Fibroblast of lung (primary cell): ENCODE results near the gene JMJD4. TPM values are rescaled to one million over a fixed set of nuclear protein-coding genes. Genes with fewer than 3 reads are reported as not detected.

Source experiments
- DNase-seq, 2 donors: peaks; one replicate each; pipeline versions ENCODE4 v3.0.0 to v3.0.0-alpha.2; 2010; ENCODE audit warnings: low read depth in 2 of 2
- H2AFZ ChIP-seq: 2 replicates; pipeline ENCODE4 v1.5.1; 2012; ENCODE audit warnings: low read length, control low read depth, inconsistent platforms
- H3K27ac ChIP-seq: 2 replicates; pipeline ENCODE4 v1.5.1; 2011; ENCODE audit warnings: low read length, control low read depth; ENCODE audit not compliant: insufficient read depth
- H3K27me3 ChIP-seq: 2 replicates; pipeline ENCODE4 v1.5.1; 2011; ENCODE audit warnings: mild to moderate bottlenecking, low read length; ENCODE audit not compliant: control insufficient read depth, insufficient read depth
- H3K36me3 ChIP-seq: 2 replicates; pipeline ENCODE4 v1.5.1; 2011; ENCODE audit warnings: low read length; ENCODE audit not compliant: control insufficient read depth, insufficient read depth
- H3K4me1 ChIP-seq: 2 replicates; pipeline ENCODE4 v1.5.1; 2011; ENCODE audit warnings: low read length; ENCODE audit not compliant: control insufficient read depth, insufficient read depth; ENCODE audit errors: extremely low read depth
- H3K4me2 ChIP-seq: 2 replicates; pipeline ENCODE4 v1.5.1; 2011; ENCODE audit warnings: low read length, control low read depth; ENCODE audit not compliant: insufficient read depth; ENCODE audit errors: extremely low read depth
- H3K4me3 ChIP-seq, 4 experiments: fragments of 200-600 bp in 1 of 4; sonication (generic) in 1 of 4; replicated peaks in 1 of 4; 2 replicates each; pipeline ENCODE4 v1.5.1; 2011 to 2016; ENCODE audit warnings: low read length in 4 of 4, low read depth in 3 of 4, mild to moderate bottlenecking in 3 of 4, control low read depth in 2 of 4, inconsistent platforms in 1 of 4, mixed read lengths in 1 of 4; ENCODE audit not compliant: insufficient read depth in 1 of 4; ENCODE audit errors: control extremely low read depth in 1 of 4
- H3K79me2 ChIP-seq: 2 replicates; pipeline ENCODE4 v1.5.1; 2012; ENCODE audit warnings: mild to moderate bottlenecking, low read length, inconsistent platforms; ENCODE audit not compliant: control insufficient read depth, insufficient read depth
- H3K9ac ChIP-seq: 2 replicates; pipeline ENCODE4 v1.5.1; 2011; ENCODE audit warnings: mild to moderate bottlenecking, low read length, control low read depth; ENCODE audit not compliant: insufficient read depth
- H3K9me3 ChIP-seq: 2 replicates; pipeline ENCODE4 v1.5.1; 2012; ENCODE audit warnings: low read depth, low read length; ENCODE audit not compliant: control insufficient read depth, insufficient read depth
- H4K20me1 ChIP-seq: 2 replicates; pipeline ENCODE4 v1.5.1; 2011; ENCODE audit warnings: low read length; ENCODE audit not compliant: control insufficient read depth, insufficient read depth; ENCODE audit errors: extremely low read depth
- CTCF ChIP-seq, 2 donors: IDR thresholded peaks in 1 of 2; conservative IDR thresholded peaks in 1 of 2; 1 replicate in 1 of 2; 2 replicates in 1 of 2; pipeline ENCODE4 v1.5.1; 2011 to 2012; ENCODE audit warnings: low read length in 2 of 2, control low read depth in 1 of 2, inconsistent platforms in 1 of 2, low read depth in 1 of 2, mild to moderate bottlenecking in 1 of 2
- EZH2 ChIP-seq: IDR thresholded peaks from 2 replicates; pipeline ENCODE4 v1.5.1; 2012; ENCODE audit warnings: low read length, control low read depth, mild to moderate bottlenecking; ENCODE audit errors: missing control alignments
- polyA plus RNA-seq, 2 donors: library from polyadenylated mRNA; depleted of rRNA in 1 of 2; stranded (reverse) in 1 of 2; unstranded in 1 of 2; fragments of >200 nt; gene quantifications; 2 replicates each; pipeline ENCODE4 v1.2.1, GENCODE V29; 2011 to 2012; ENCODE audit warnings: missing spikeins in 1 of 2
- total RNA-seq: library from RNA; depleted of rRNA; stranded (reverse); fragments of >200 nt; gene quantifications from 2 replicates; pipeline ENCODE4 v1.2.1, GENCODE V29; 2014

Gene JMJD4
- total and polyA plus RNA-seq, 2 donors (not counting 1 experiment from before 2014, with no cell fraction given), result 12.1 to 26.4 TPM

GRCh38 chr1:227774051-227774731 is 39.1 kb upstream of the JMJD4 start:
- DNase-seq, result no peak
- no peak for TF ChIP-seq CTCF (conservative IDR thresholded peaks at IDR 0.05 in 1 of 2, IDR thresholded peaks at IDR 0.05 in 1 of 2; ENCODE audit: low read depth in 1 of 2, low read length in 2 of 2)
- TF ChIP-seq EZH2, result no peak
- Histone ChIP-seq H3K36me3 (peaks cover 6% of the 10 kb centered on the region), H3K9ac (no peak overlapping the region), H3K79me2 (no peaks in the 10 kb centered on the region), H3K4me3 (no peak overlapping the region), H3K27ac (no peak overlapping the region), H4K20me1 (no peaks in the 10 kb centered on the region), H3K9me3 (no peaks in the 10 kb centered on the region), H3K4me2 (no peak overlapping the region), H3K27me3 (no peaks in the 10 kb centered on the region), H3K4me1 (peaks cover 5% of the 10 kb centered on the region), H2AFZ (no peak overlapping the region)

- H3K4me3 ChIP-seq, result no peak overlapping the region
- DNase-seq, result no peak
- peaks cover 5% of the 10 kb centered on the region for H3K4me1 ChIP-seq
- no peak overlapping the region for H3K9ac ChIP-seq
- H3K27ac ChIP-seq, result no peak overlapping the region
- H3K79me2 ChIP-seq, result no peaks in the 10 kb centered on the region
- H3K9me3 ChIP-seq, result no peaks in the 10 kb centered on the region
- H3K27me3 ChIP-seq, result no peaks in the 10 kb centered on the region
- no peaks in the 10 kb centered on the region for H4K20me1 ChIP-seq
- H3K36me3 ChIP-seq, result peaks cover 8% of the 10 kb centered on the region
- no peak overlapping the region for H3K4me2 ChIP-seq
- TF ChIP-seq EZH2 (no peak), CTCF (conservative IDR thresholded peaks at IDR 0.05 in 1 of 2, IDR thresholded peaks at IDR 0.05 in 1 of 2; ENCODE audit: low read depth in 1 of 2, low read length in 2 of 2) (no peak)
- no peak overlapping the region for H2AFZ ChIP-seq
Measured at GRCh38 chr1:227773558-227773957, 38.5 kb upstream of the JMJD4 start.

GRCh38 chr1:227771771-227772170 is 36.7 kb upstream of the JMJD4 start:
- peaks cover 16% of the 10 kb centered on the region for H3K36me3 ChIP-seq
- H3K79me2 ChIP-seq, result no peaks in the 10 kb centered on the region
- no peak overlapping the region for H3K4me2 ChIP-seq
- no peaks in the 10 kb centered on the region for H4K20me1 ChIP-seq
- H3K4me3 ChIP-seq, result no peak overlapping the region
- no peaks in the 10 kb centered on the region for H3K27me3 ChIP-seq
- TF ChIP-seq CTCF (conservative IDR thresholded peaks at IDR 0.05 in 1 of 2, IDR thresholded peaks at IDR 0.05 in 1 of 2; ENCODE audit: low read depth in 1 of 2, low read length in 2 of 2), result no peak
- TF ChIP-seq EZH2, result no peak
- H3K4me1 ChIP-seq, result peaks cover 3% of the 10 kb centered on the region
- H3K9ac ChIP-seq, result no peak overlapping the region
- H3K9me3 ChIP-seq, result no peaks in the 10 kb centered on the region
- H2AFZ ChIP-seq, result no peak overlapping the region
- H3K27ac ChIP-seq, result no peak overlapping the region
- no peak for DNase-seq
